Dermis blood vessel endothelial cell (primary cell): ENCODE results near the gene SLC9A3. TPM values are rescaled to one million over a fixed set of nuclear protein-coding genes. Genes with fewer than 3 reads are reported as not detected.
"Not testable (repeated sequence)": the region's sequence is repeated elsewhere in the genome, so short reads cannot be mapped to it uniquely, and the experiment has no call there.

Experiments
- DNase-seq: peaks from one replicate; pipeline ENCODE4 v3.0.0; 2010
- total RNA-seq: library from RNA; depleted of rRNA; stranded (reverse); fragments of >200 nt; gene quantifications from 2 replicates; pipeline ENCODE4 v1.2.3, GENCODE V29; 2014

Gene SLC9A3
- total RNA-seq, 1 donor from 2014 or later, result 1.5 TPM

GRCh38 chr5:524973-525761 lies 918 bp upstream of the SLC9A3 start:
- no peak for DNase-seq

- DNase-seq, result no peak
These were observed 617 bp downstream of the SLC9A3 start for GRCh38 chr5:523441-524222.

DNA sequence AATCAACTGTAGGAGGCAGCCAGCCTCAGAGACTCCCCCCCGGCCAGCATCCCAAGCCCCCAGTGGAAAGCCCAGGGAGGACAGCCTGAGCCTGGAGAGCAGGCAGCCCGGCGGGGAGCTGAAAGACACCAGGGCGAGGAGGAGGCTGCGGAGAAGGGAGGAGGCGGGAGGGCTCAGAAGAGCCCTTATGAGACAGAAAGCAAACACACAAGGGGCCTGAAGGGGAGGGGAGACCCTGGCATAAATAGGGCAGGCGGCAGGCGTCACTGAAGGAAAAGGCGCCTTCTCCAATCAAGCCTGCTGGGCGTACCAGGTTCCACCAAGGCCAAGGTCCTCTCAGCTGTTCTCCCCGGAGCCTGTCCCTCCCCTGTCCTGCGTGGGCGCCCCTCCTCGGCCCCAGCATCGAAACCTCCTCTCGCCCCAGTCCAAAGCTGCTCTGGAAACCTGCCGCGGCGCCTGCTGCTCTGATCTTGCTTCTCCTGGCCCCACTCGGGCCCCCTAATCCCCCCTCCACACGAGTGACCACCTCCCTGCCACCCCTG lies 1.3 kb downstream of the SLC9A3 start:
- DNase-seq, result no peak

DNA sequence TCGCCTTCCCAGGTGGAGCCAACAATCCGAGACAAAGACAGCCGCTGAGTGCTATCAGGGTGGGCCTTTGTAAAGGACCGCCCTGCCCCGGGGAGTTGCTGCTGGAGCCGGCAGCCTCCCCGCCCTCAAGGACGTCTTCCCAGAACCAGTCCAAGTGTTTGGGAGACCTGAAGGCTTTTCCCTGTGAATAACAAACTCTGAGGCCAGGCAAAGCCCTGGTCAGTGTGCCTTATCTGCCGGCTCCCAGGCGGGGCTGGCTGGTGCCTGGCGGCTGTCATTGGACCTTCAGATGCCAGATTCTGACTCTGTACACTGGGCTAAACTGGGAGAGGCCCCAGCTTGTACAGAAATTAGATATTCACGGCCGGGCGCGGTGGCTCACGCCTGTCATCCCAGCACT lies 2.1 kb downstream of the SLC9A3 start:
- no peak for DNase-seq

GRCh38 chr5:521680-522079 lies 2.6 kb downstream of the SLC9A3 start:
- DNase-seq, result no peak

- no peak for DNase-seq
These were observed 3.4 kb downstream of the SLC9A3 start for GRCh38 chr5:520850-521226.

DNA sequence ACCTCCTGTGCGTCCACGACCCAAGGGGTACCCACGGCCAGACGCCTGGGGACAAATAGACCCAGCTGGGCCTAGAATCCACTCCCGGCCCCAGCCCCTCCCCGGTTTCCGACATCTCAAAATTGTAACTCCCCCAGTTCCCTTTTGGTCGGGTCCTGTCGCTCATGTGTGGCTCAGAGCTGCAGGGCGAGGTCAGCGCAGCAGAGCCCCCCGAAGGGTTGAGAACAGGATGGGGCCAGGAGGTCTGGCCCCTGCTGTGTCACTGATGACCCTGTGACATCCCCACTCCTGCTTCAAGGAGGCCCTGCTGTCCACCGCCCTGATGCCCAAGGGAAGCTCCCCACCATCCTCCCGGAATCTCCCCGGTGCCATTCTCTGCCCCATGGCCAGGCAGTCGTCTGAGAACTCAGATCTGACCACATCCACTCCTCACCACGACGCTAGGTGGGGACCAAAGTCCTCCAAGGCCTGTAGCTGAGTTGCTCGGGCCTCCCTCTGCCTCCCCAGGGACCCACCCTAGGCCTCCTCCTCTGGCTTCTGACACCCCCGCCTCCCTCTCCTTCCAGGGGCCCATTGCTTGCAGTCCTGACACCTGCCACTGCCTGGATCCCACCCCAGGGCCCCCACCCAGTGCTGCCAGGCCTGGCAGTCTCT lies 3.9 kb downstream of the SLC9A3 start:
- no peak for DNase-seq

DNA sequence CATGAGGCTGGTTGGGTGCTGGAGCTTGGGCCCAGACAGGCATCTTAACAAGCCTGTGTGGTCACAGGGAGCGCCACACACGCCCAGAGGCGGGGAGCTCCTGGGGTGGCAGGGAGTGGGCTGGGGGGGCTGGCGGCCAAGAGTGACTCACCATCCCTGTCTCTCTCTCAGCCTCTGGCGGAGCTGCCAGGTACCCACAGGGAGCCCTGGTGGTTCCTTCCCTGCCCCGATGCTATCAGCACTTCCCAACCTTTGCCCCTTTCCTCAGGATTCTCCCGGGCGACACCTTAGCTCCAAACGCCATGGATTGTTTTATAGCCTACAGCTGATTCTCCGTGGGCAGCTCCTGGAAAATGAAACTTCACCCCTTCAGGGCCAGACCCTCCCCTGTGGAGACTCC lies 5.5 kb downstream of the SLC9A3 start:
- DNase-seq, result no peak

- no peak for DNase-seq
These were observed 6.6 kb downstream of the SLC9A3 start for GRCh38 chr5:517535-518100.

DNA sequence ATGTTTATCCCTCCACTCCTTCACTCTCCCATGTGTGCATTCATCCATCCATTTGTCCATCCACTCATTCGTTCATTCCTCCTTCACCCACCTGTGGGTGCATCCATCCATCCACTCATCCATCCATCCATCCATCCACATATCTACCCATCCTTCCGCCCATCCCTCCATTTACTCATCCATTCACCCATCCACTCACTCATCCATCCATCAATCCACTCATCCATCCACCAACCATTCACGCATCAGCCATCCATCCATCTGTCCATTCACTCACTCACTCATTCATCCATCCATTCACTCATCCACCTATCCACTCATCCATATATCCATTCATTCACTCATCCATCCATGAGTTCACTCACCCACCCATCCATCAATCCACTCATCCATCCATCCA lies 7.3 kb downstream of the SLC9A3 start:
- DNase-seq, result no peak

DNA sequence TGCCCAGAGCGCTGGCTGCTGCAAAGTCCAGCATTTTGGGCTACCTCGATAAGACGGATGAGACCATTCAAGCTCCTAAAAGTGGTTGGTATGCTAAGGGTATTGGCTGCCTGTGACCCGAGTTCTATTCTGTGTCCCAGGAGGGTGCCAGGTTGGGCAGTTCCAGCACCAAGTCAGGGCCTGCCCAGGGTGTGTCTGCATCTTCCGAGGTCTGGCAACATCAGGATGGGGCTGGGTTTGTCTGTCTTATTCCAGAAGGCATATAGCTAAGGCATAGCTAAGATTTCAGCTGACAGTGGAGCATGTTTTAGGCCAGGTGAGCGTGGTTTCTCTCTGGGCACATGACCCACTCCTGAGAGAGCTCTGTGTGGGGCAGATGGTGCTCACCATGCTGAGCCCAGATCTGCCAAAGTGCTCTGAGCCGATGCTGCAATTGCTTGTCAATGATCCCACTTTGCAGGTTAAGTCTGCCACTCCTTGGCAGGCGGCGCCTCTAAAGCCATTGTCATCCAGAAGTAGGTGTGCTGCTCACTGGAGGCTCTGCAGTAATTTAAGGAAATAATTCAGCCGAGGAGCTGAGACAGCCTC lies 7.8 kb downstream of the SLC9A3 start:
- no peak for DNase-seq

- no peak for DNase-seq
These were observed 8.9 kb downstream of the SLC9A3 start for GRCh38 chr5:515273-515836.

GRCh38 chr5:514673-515072 lies 9.6 kb downstream of the SLC9A3 start:
- DNase-seq, result no peak

DNA sequence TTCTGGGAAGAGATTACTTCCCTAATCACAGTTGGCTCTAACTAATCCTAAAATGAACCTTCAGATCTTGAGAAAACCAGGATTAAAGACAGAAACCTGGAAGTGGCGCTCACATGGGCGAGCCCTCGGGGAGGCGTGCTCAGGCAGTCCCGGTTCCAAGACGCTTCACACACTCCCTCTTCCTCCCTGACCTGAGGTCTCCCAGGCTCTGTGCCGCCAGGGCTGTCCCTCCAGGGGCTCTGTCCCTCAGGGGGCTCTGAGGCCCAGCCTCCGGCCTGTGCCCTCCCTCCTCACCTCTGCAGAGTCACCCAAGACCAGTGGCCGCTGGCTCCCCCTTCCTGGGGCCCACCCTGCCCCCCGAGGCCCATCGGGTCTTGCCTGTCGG lies 10.2 kb downstream of the SLC9A3 start:
- DNase-seq, result no peak

DNA sequence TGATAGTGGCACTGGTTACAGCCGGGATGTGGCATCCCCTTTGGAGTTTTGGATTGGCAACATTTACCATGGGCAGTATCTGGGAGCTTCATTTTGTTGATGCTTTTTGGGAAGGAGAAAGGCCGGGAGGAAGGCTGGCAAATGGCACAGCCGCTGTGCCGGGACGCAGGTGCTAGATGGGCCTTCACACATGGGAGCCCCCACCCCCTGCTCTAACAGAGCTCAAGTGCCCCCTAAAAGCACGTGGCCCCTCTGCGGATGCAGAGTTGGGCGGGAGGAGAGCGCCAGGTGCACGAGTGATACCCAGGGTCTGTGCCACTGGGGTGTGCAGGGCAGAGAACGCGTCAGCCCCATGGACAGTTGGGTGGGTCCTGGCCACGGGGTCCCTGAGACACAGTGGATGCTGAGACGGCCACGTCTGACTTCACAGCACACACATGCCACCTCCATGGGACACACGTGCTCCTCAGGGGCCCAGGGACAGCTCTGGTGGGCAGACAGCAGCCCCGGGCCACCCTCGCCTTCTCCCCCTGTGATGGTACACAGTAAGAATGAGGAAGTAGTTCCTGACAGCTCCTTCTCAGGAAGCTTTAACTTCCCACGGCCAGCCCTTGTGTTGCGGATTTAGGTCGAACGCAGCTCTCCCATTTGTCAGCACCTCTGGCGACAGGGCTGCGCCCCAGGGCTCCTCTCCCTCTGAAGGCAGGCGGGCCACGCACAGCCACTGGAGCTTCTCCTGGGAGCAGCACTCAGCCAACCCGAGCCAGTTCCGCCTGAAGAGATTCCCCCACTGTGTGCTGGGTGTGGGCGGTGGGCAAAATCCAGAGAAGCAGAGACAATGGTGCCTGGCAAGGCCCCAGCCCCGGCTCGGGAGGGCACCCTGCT lies 10.8 kb downstream of the SLC9A3 start:
- DNase-seq, result no peak

- DNase-seq, result no peak
These were observed 12.8 kb downstream of the SLC9A3 start for GRCh38 chr5:511476-511875.

DNA sequence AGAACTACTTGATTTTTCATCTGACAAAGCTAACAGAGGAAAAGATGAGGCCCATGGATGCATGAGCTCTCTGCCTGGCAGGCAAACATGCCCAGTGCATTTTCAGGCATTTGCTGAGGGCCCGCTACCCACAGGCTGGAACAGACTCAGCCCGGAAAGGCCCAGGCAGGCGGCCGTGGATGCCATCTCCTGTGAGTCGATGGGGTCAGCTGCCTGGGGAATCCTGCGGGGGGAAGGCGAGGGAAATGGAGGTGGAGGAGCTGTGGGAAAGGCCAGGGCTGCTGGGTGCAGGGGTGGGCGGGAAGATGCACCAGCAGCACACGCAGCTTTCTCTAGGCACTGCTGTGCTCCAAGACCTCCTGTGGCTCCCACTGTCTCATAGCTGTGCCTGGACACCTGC lies 13.7 kb downstream of the SLC9A3 start:
- no peak for DNase-seq

GRCh38 chr5:509611-510185 lies 14.6 kb downstream of the SLC9A3 start:
- DNase-seq, result no peak

- DNase-seq, result not testable (repeated sequence)
These were observed 16.2 kb downstream of the SLC9A3 start for GRCh38 chr5:507986-508575.

DNA sequence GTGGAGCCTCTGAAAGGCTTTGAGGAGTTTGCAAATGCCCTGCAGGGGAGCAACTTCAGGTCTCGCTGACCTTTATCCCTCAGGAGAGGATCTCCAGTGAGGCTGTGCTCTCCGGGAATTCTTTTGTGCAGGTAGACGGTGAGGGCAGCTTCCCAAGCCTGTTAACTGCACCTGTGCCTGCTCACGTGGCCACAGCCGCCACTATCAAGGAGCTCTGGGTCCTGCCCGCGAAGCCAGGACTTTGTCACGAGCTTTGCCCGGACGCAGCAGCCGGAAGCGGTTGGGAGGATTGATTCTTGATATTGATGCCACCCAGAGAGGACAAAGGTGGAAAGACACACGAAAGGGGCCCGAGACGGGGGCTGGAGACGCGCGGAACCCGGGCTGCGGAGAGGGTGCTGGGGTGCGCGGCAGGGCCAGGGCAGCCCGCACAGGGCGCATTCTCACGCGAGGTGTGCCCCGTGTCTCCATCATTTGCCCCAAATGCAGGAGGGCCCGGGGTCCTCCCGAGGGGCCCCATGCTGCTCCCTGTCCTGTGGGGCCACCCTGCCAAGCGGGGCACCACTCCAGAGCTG lies 18.2 kb downstream of the SLC9A3 start:
- DNase-seq, result no peak
